PC-9 (cell line): ENCODE results near the gene POPDC2.

Experiments
- EZH2 ChIP-seq: fragments of 200-600 bp; sonication (generic); IDR thresholded peaks from 2 replicates; pipeline ENCODE4 v1.8.0; 2017; ENCODE audit warnings: antibody characterized with exemption, low read depth
- TF ChIP-seq, protein P1 (sequence below): fragments of 200-600 bp; sonication (generic); conservative IDR thresholded peaks from 2 replicates; pipeline ENCODE4 v1.6.1; 2017; ENCODE audit warnings: mixed run types, antibody characterized with exemption, mild to moderate bottlenecking, moderate library complexity

DNA sequence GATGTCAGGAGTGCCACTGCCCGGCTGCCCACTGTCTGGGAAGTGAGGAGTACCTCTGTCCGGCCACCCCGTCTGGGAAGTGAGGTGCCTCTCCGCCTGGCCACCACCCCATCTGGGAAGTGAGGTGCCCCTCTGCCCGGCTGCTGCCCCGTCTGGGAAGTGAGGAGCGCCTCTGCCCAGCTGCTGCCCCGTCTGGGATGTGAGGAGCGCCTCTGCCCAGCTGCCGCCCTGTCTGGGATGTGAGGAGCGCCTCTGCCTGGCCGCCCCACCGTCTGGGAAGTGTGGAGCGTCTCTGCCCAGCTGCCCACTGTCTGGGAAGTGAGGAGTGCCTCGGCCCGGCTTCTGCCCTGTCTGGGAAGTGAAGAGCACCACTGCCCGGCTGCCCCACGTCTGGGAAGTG is 13.5 kb upstream of the POPDC2 start:
- TF ChIP-seq, protein P1, sequence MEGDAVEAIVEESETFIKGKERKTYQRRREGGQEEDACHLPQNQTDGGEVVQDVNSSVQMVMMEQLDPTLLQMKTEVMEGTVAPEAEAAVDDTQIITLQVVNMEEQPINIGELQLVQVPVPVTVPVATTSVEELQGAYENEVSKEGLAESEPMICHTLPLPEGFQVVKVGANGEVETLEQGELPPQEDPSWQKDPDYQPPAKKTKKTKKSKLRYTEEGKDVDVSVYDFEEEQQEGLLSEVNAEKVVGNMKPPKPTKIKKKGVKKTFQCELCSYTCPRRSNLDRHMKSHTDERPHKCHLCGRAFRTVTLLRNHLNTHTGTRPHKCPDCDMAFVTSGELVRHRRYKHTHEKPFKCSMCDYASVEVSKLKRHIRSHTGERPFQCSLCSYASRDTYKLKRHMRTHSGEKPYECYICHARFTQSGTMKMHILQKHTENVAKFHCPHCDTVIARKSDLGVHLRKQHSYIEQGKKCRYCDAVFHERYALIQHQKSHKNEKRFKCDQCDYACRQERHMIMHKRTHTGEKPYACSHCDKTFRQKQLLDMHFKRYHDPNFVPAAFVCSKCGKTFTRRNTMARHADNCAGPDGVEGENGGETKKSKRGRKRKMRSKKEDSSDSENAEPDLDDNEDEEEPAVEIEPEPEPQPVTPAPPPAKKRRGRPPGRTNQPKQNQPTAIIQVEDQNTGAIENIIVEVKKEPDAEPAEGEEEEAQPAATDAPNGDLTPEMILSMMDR = no peak
- no peak for TF ChIP-seq EZH2
